ENCODE results near the gene LIMA1.

DNA sequence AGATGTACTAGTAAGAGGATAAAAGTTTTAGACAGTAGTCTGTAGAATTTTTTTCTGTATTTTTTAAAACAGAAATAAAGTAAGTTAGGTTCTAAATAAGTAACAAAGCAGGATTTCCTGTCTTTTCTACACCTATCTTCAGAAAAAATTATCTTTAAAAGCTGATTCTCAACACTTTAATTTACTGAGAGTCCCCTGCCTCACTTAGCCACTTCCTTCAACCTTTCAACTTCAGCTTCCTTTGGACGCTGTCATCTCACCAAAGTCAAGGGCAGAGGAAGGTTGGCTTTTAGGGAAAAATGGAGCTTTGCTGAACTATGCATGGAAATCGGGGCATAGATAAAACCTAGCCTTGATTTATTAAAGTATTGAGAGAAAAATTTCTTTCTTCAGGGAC, 71.3 kb downstream of the LIMA1 start:
- TF ChIP-seq, protein P1, sequence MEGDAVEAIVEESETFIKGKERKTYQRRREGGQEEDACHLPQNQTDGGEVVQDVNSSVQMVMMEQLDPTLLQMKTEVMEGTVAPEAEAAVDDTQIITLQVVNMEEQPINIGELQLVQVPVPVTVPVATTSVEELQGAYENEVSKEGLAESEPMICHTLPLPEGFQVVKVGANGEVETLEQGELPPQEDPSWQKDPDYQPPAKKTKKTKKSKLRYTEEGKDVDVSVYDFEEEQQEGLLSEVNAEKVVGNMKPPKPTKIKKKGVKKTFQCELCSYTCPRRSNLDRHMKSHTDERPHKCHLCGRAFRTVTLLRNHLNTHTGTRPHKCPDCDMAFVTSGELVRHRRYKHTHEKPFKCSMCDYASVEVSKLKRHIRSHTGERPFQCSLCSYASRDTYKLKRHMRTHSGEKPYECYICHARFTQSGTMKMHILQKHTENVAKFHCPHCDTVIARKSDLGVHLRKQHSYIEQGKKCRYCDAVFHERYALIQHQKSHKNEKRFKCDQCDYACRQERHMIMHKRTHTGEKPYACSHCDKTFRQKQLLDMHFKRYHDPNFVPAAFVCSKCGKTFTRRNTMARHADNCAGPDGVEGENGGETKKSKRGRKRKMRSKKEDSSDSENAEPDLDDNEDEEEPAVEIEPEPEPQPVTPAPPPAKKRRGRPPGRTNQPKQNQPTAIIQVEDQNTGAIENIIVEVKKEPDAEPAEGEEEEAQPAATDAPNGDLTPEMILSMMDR (conservative IDR thresholded peaks at IDR 0.05; ENCODE audit: low read length): peak; percentile 10; the same call in 1 of the 2 replicates
- no peak for TF ChIP-seq EZH2phosphoT487 (IDR thresholded peaks at IDR 0.05; ENCODE audit: borderline replicate concordance, low read depth, low read length)
